SK-N-SH (cell line): ENCODE results near the gene FYN. TPM values are rescaled to one million over a fixed set of nuclear protein-coding genes. Genes with fewer than 3 reads are reported as not detected.

Source experiments
- CTCF ChIA-PET: fragments of 300-600, 350-600 bp; formaldehyde crosslinking; extraction: SDS; loops from one replicate; lab custom pipeline; 2021; lab: Yijun Ruan, JAX
- POLR2A ChIA-PET: fragments of 350-600 bp; sonication (Branson Sonifier 250); formaldehyde crosslinking; extraction: SDS; loops from one replicate; lab custom pipeline; 2020; ENCODE audit warnings: antibody characterized with exemption, inconsistent platforms; lab: Yijun Ruan, JAX
- DNase-seq: peaks from one replicate; pipeline ENCODE4 v3.0.0; 2012
- H2AFZ ChIP-seq: fragments of 200-600 bp; sonication (generic); 2 replicates; pipeline ENCODE4 v1.8.1; 2016; ENCODE audit warnings: antibody characterized with exemption, mild to moderate bottlenecking, low read depth
- H3F3A ChIP-seq: fragments of 200-600 bp; sonication (generic); replicated peaks from 2 replicates; pipeline ENCODE3; 2016; ENCODE audit warnings: antibody characterized with exemption, mild to moderate bottlenecking; ENCODE audit not compliant: insufficient read depth
- H3K27ac ChIP-seq, 2 experiments: fragments of 200-500 bp in 1 of 2; fragments of 200-600 bp in 1 of 2; sonication (Bioruptor generic) in 1 of 2; sonication (generic), shearing (Covaris generic) in 1 of 2; 2 replicates each; pipeline versions ENCODE4 v1.5.1 to v1.6.1; 2014 to 2016; ENCODE audit warnings: low read depth in 2 of 2, inconsistent platforms in 1 of 2, low read length in 1 of 2, mild to moderate bottlenecking in 1 of 2, mixed read lengths in 1 of 2
- H3K27me3 ChIP-seq: fragments of 200-600 bp; sonication (generic), shearing (Covaris generic); 2 replicates; pipeline ENCODE4 v1.6.1; 2016; ENCODE audit warnings: mixed run types; ENCODE audit not compliant: insufficient read depth
- H3K36me3 ChIP-seq, 2 experiments: fragments of 200-500 bp in 1 of 2; fragments of 200-600 bp in 1 of 2; sonication (Bioruptor generic) in 1 of 2; sonication (generic) in 1 of 2; replicated peaks in 1 of 2; 2 replicates each; pipeline versions ENCODE3 to v1.5.1; 2014 to 2016; ENCODE audit warnings: low read length in 1 of 2, mild to moderate bottlenecking in 1 of 2; ENCODE audit not compliant: insufficient read depth in 2 of 2, control insufficient read depth in 1 of 2
- H3K4me1 ChIP-seq, 2 experiments: fragments of 200-500 bp in 1 of 2; fragments of 200-600 bp in 1 of 2; sonication (Bioruptor generic) in 1 of 2; sonication (generic), shearing (Covaris generic) in 1 of 2; 2 replicates each; pipeline versions ENCODE4 v1.5.1 to v1.6.1; 2014 to 2016; ENCODE audit warnings: low read depth in 1 of 2, low read length in 1 of 2, mixed run types in 1 of 2; ENCODE audit not compliant: insufficient read depth in 2 of 2, control insufficient read depth in 1 of 2
- H3K4me2 ChIP-seq: fragments of 200-600 bp; sonication (generic), shearing (Covaris generic); 2 replicates; pipeline ENCODE4 v1.6.1; 2017; ENCODE audit warnings: mixed run types
- H3K4me3 ChIP-seq, 2 experiments: fragments of 200-500 bp in 1 of 2; fragments of 200-600 bp in 1 of 2; sonication (Bioruptor generic) in 1 of 2; sonication (generic), shearing (Covaris generic) in 1 of 2; 2 replicates each; pipeline versions ENCODE4 v1.5.1 to v1.8.1; 2014 to 2016; ENCODE audit warnings: low read depth in 2 of 2, inconsistent platforms in 1 of 2, low read length in 1 of 2, mild to moderate bottlenecking in 1 of 2, mixed read lengths in 1 of 2, moderate library complexity in 1 of 2
- H3K79me2 ChIP-seq: fragments of 200-600 bp; sonication (generic); 2 replicates; pipeline ENCODE4 v1.8.1; 2017; ENCODE audit warnings: mild to moderate bottlenecking; ENCODE audit not compliant: insufficient read depth
- H3K9ac ChIP-seq: fragments of 200-600 bp; sonication (generic); 2 replicates; pipeline ENCODE4 v1.6.1; 2017; ENCODE audit warnings: mixed run types
- H3K9me2 ChIP-seq: fragments of 200-600 bp; sonication (generic); 2 replicates; pipeline ENCODE4 v1.6.1; 2017; ENCODE audit warnings: mixed run types
- H3K9me3 ChIP-seq: fragments of 200-600 bp; sonication (generic); 2 replicates; pipeline ENCODE4 v1.6.1; 2017; ENCODE audit warnings: mixed run types, mild to moderate bottlenecking, moderate library complexity
- H4K20me1 ChIP-seq: fragments of 200-600 bp; sonication (generic); 2 replicates; pipeline ENCODE4 v1.6.1; 2017; ENCODE audit warnings: mild to moderate bottlenecking, mixed run types; ENCODE audit not compliant: insufficient read depth
- CHD2 ChIP-seq: fragments of 150-350 bp; IDR thresholded peaks from 2 replicates; pipeline ENCODE4 v1.6.1; 2018; ENCODE audit warnings: low read length; ENCODE audit not compliant: partially characterized antibody
- ELF1 ChIP-seq: IDR thresholded peaks from 2 replicates; pipeline ENCODE4 v1.4.0; 2012
- EP300 ChIP-seq, 2 experiments: IDR thresholded peaks; 2 replicates each; pipeline versions ENCODE4 v1.4.0 to v1.6.1; 2012; ENCODE audit warnings: borderline replicate concordance in 1 of 2, low read depth in 1 of 2, low read length in 1 of 2
- EZH2phosphoT487 ChIP-seq: fragments of 200-600 bp; sonication (generic); IDR thresholded peaks from 2 replicates; pipeline ENCODE4 v1.6.1; 2017; ENCODE audit warnings: low read depth, mixed run types, mild to moderate bottlenecking, antibody characterized with exemption, moderate library complexity, borderline replicate concordance
- FOXJ3 ChIP-seq: sonication (generic); formaldehyde crosslinking; IDR thresholded peaks from 2 replicates; pipeline ENCODE4 v1.5.1; 2020; ENCODE audit warnings: mild to moderate bottlenecking, missing genetic modification reagents
- GABPA ChIP-seq: IDR thresholded peaks from 2 replicates; pipeline ENCODE4 v1.4.0; 2012; ENCODE audit warnings: low read depth, mild to moderate bottlenecking
- GATA2 ChIP-seq: sonication (generic); formaldehyde crosslinking; IDR thresholded peaks from 2 replicates; pipeline ENCODE4 v1.5.0; 2020; ENCODE audit warnings: mild to moderate bottlenecking, missing genetic modification reagents
- JUND ChIP-seq: IDR thresholded peaks from 2 replicates; pipeline ENCODE4 v1.4.0; 2012
- MXI1 ChIP-seq: IDR thresholded peaks from 2 replicates; pipeline ENCODE4 v1.6.1; 2012; ENCODE audit warnings: mild to moderate bottlenecking, low read depth, low read length, improper control_type of control experiment
- RAD21 ChIP-seq: IDR thresholded peaks from 2 replicates; pipeline ENCODE4 v1.6.1; 2012; ENCODE audit warnings: mild to moderate bottlenecking, low read length
- RFX5 ChIP-seq: IDR thresholded peaks from 2 replicates; pipeline ENCODE4 v1.6.1; 2012; ENCODE audit warnings: mild to moderate bottlenecking, improper control_type of control experiment, low read length
- SMC3 ChIP-seq: IDR thresholded peaks from 2 replicates; pipeline ENCODE4 v1.6.1; 2012; ENCODE audit warnings: low read depth, low read length, improper control_type of control experiment
- TAF1 ChIP-seq: IDR thresholded peaks from 2 replicates; pipeline ENCODE4 v1.6.1; 2012; ENCODE audit warnings: low read depth, mild to moderate bottlenecking, low read length, moderate library complexity, borderline replicate concordance
- TCF12 ChIP-seq: IDR thresholded peaks from 2 replicates; pipeline ENCODE4 v1.4.0; 2012
- USF1 ChIP-seq: IDR thresholded peaks from 2 replicates; pipeline ENCODE4 v1.4.0; 2012; ENCODE audit warnings: low read depth, borderline replicate concordance
- YY1 ChIP-seq: IDR thresholded peaks from 2 replicates; pipeline ENCODE4 v1.4.0; 2012; ENCODE audit warnings: low read depth, mild to moderate bottlenecking
- WGBS: methylation state at CpG from one replicate; pipeline ENCODE4 v1.1.6; 2017; ENCODE audit warnings: low lambda C conversion rate; 5-methylcytosine and 5-hydroxymethylcytosine counted together
- polyA plus RNA-seq, 3 experiments: library from polyadenylated mRNA; depleted of rRNA; stranded (reverse); fragments of >200 nt; gene quantifications; 2 replicates each; pipeline ENCODE4 v1.2.3, GENCODE V29; 2012
- TF ChIP-seq, protein P1 (sequence below): fragments of 200-600 bp; sonication (generic); IDR thresholded peaks from 2 replicates; pipeline ENCODE4 v1.6.1; 2017; ENCODE audit warnings: antibody characterized with exemption, mild to moderate bottlenecking, moderate library complexity
- TF ChIP-seq, protein P2 (sequence below): IDR thresholded peaks from 2 replicates; pipeline ENCODE4; 2012
- TF ChIP-seq, protein P3 (sequence below): IDR thresholded peaks from 2 replicates; pipeline ENCODE4 v1.4.0; 2012; ENCODE audit warnings: low read depth

The FYN gene
- polyA plus RNA-seq, 1 of the 3 experiments (the other 2 are of a cell fraction), result 31.0 TPM

DNA sequence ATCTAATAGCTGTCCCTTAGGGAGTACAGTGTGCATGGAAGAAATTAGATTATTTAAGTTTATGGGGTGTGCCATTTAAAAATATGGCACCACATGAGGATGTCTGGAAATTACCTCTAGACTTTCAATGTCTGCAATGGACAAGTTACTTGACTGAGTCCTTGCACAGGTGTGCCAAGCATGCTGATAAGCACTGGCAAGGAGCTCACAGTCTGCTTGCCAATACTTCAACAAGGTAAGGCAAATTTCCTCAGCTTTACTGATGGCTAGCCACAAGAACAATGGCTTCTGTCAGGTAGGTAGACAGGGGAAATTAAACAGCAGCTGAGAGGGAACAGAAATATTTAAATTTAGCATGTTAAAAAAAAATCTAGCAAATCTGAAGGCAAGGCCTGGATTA, 176.4 kb downstream of the FYN start:
- Histone ChIP-seq H3K36me3 (peaks cover 21 to 23% of the 10 kb centered on the region in 2 experiments), H3K27ac (no peak overlapping the region; a peak in 1 of 4 replicates)
- TF ChIP-seq CHD2, result no peak
- TF ChIP-seq TAF1, result no peak
- TF ChIP-seq, all 33 proteins: peak for 0
- Histone ChIP-seq H3K4me2 (no peak overlapping the region), H3K27me3 (no peaks in the 10 kb centered on the region), H3K4me1 (peaks cover 0 to 24% of the 10 kb centered on the region in 2 experiments; a peak in 2 of 4 replicates), H3F3A (no peaks in the 10 kb centered on the region), H3K9me2 (no peaks in the 10 kb centered on the region), H3K4me3 (no peak overlapping the region), H3K79me2 (no peaks in the 10 kb centered on the region), H3K9ac (no peak overlapping the region), H3K9me3 (no peaks in the 10 kb centered on the region), H4K20me1 (no peaks in the 10 kb centered on the region), H2AFZ (no peak overlapping the region)
- POLR2A ChIA-PET, result no interaction called here
- CTCF ChIA-PET, result interaction anchor here (1.5 to 2.6 kb wide), 3 partner anchors 13 to 346 kb away, joined by 5 to 14 read pairs (median 13); no protein-coding TSS in a partner anchor
- DNase-seq, result no peak

GRCh38 chr6:111692327-111693164, 180.7 kb downstream of the FYN start:
- POLR2A ChIA-PET, result no interaction called here
- Histone ChIP-seq H3K36me3 (peaks cover 28 to 33% of the 10 kb centered on the region in 2 experiments), H3K27ac (peak overlapping the region in 1 of 2 experiments; percentile 90; a peak in 2 of 4 replicates), H2AFZ (no peak overlapping the region), H3K79me2 (no peaks in the 10 kb centered on the region), H3F3A (no peaks in the 10 kb centered on the region), H4K20me1 (no peaks in the 10 kb centered on the region), H3K9me2 (no peaks in the 10 kb centered on the region), H3K4me2 (no peak overlapping the region), H3K27me3 (no peaks in the 10 kb centered on the region), H3K9me3 (no peaks in the 10 kb centered on the region), H3K9ac (no peak overlapping the region), H3K4me3 (no peak overlapping the region), H3K4me1 (peaks cover 0 to 39% of the 10 kb centered on the region in 2 experiments; a peak in 2 of 4 replicates)
- WGBS, result 61% methylated on average over 14 of the region's 17 CpGs
- CTCF ChIA-PET, result interaction anchor here (0.6 to 2.4 kb wide), 10 partner anchors 11 to 433 kb away, joined by 3 to 7 read pairs (median 4); a partner anchor contains a TSS
- peak; percentile 61 for DNase-seq
- TF ChIP-seq RAD21 (no peak), RFX5 (no peak), GABPA (no peak), SMC3 (no peak), TAF1 (no peak), FOXJ3 (CRISPR knock-in tag) (no peak), ELF1 (no peak), EZH2phosphoT487 (no peak), EP300 (IDR thresholded peaks at IDR 0.05; ENCODE audit: borderline replicate concordance in 1 of 2, low read depth in 1 of 2, low read length in 1 of 2) (peak in 1 of 2 experiments; percentile 76; a peak in 1 of 4 replicates), CHD2 (peak; percentile 33), MXI1 (peak; percentile 96), GATA2 (CRISPR knock-in tag) (peak; percentile 81), JUND (no peak), YY1 (no peak), TCF12 (no peak), USF1 (no peak)
- TF ChIP-seq, protein P1, sequence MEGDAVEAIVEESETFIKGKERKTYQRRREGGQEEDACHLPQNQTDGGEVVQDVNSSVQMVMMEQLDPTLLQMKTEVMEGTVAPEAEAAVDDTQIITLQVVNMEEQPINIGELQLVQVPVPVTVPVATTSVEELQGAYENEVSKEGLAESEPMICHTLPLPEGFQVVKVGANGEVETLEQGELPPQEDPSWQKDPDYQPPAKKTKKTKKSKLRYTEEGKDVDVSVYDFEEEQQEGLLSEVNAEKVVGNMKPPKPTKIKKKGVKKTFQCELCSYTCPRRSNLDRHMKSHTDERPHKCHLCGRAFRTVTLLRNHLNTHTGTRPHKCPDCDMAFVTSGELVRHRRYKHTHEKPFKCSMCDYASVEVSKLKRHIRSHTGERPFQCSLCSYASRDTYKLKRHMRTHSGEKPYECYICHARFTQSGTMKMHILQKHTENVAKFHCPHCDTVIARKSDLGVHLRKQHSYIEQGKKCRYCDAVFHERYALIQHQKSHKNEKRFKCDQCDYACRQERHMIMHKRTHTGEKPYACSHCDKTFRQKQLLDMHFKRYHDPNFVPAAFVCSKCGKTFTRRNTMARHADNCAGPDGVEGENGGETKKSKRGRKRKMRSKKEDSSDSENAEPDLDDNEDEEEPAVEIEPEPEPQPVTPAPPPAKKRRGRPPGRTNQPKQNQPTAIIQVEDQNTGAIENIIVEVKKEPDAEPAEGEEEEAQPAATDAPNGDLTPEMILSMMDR, result no peak
- TF ChIP-seq, protein P2, sequence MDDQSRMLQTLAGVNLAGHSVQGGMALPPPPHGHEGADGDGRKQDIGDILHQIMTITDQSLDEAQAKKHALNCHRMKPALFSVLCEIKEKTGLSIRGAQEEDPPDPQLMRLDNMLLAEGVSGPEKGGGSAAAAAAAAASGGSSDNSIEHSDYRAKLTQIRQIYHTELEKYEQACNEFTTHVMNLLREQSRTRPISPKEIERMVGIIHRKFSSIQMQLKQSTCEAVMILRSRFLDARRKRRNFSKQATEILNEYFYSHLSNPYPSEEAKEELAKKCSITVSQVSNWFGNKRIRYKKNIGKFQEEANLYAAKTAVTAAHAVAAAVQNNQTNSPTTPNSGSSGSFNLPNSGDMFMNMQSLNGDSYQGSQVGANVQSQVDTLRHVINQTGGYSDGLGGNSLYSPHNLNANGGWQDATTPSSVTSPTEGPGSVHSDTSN, result no peak
- TF ChIP-seq, protein P3, sequence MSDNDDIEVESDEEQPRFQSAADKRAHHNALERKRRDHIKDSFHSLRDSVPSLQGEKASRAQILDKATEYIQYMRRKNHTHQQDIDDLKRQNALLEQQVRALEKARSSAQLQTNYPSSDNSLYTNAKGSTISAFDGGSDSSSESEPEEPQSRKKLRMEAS, result no peak
